Mesenchymal stem cell (in vitro differentiated cells and primary cell): ENCODE results near the gene ALG10B.
"Not testable (repeated sequence)": the region's sequence is repeated elsewhere in the genome, so short reads cannot be mapped to it uniquely, and the experiment has no call there.

Experiments used
- DNase-seq: peaks from one replicate; pipeline ENCODE4 v3.0.0-alpha.2; 2013
- H2AFZ ChIP-seq: one replicate; pipeline ENCODE4 v1.6.1; 2013; ENCODE audit warnings: low read depth, mild to moderate bottlenecking, control low read depth, inconsistent platforms, low read length, moderate library complexity
- H2AK5ac ChIP-seq: 2 replicates; pipeline ENCODE4 v1.6.1; 2013; ENCODE audit warnings: low read length, moderate library complexity, mild to moderate bottlenecking, inconsistent platforms; ENCODE audit not compliant: severe bottlenecking
- H2BK120ac ChIP-seq: one replicate; pipeline ENCODE4 v1.6.1; 2013; ENCODE audit warnings: low read depth, mild to moderate bottlenecking, inconsistent platforms, low read length, moderate library complexity
- H2BK12ac ChIP-seq, 2 experiments: one replicate each; pipeline ENCODE4 v1.6.1; 2013; ENCODE audit warnings: inconsistent platforms in 2 of 2, low read length in 2 of 2, mild to moderate bottlenecking in 2 of 2, moderate library complexity in 2 of 2, control low read depth in 1 of 2
- H2BK15ac ChIP-seq: one replicate; pipeline ENCODE4 v1.6.1; 2013; ENCODE audit warnings: mild to moderate bottlenecking, low read depth, inconsistent platforms; ENCODE audit not compliant: poor library complexity, severe bottlenecking
- H2BK5ac ChIP-seq: 2 replicates; pipeline ENCODE4 v1.6.1; 2013; ENCODE audit warnings: low read depth, mild to moderate bottlenecking, low read length, control low read depth, inconsistent platforms; ENCODE audit not compliant: poor library complexity, severe bottlenecking
- H3K14ac ChIP-seq, 2 experiments: one replicate each; pipeline ENCODE4 v1.6.1; 2013; ENCODE audit warnings: inconsistent platforms in 2 of 2, low read length in 2 of 2, control low read depth in 1 of 2, mild to moderate bottlenecking in 1 of 2, moderate library complexity in 1 of 2
- H3K18ac ChIP-seq, 2 experiments: one replicate each; pipeline ENCODE4 v1.6.1; 2013; ENCODE audit warnings: inconsistent platforms in 2 of 2, low read length in 2 of 2, control low read depth in 1 of 2, low read depth in 1 of 2, mild to moderate bottlenecking in 1 of 2
- H3K23ac ChIP-seq, 2 experiments: one replicate each; pipeline ENCODE4 v1.6.1; 2013; ENCODE audit warnings: inconsistent platforms in 2 of 2, low read length in 2 of 2, mild to moderate bottlenecking in 2 of 2, moderate library complexity in 2 of 2, control low read depth in 1 of 2
- H3K27ac ChIP-seq: 2 replicates; pipeline ENCODE4 v1.5.1; 2013; ENCODE audit warnings: mild to moderate bottlenecking, moderate library complexity, low read length, control low read depth, inconsistent platforms; ENCODE audit not compliant: poor library complexity, severe bottlenecking
- H3K27me3 ChIP-seq, 2 experiments: 2 replicates each; pipeline versions ENCODE4 v1.6.1 to v1.7.0; 2013; ENCODE audit warnings: low read length in 2 of 2, mild to moderate bottlenecking in 2 of 2, moderate library complexity in 2 of 2, control low read depth in 1 of 2, inconsistent platforms in 1 of 2; ENCODE audit not compliant: control insufficient read depth in 1 of 2, insufficient read depth in 1 of 2
- H3K36me3 ChIP-seq, 2 experiments: 2 replicates each; pipeline versions ENCODE4 v1.6.1 to v1.7.0; 2013; ENCODE audit warnings: low read length in 2 of 2, control low read depth in 1 of 2, inconsistent platforms in 1 of 2, low read depth in 1 of 2, mild to moderate bottlenecking in 1 of 2; ENCODE audit not compliant: insufficient read depth in 2 of 2, control insufficient read depth in 1 of 2
- H3K4ac ChIP-seq, 2 experiments: one replicate each; pipeline ENCODE4 v1.6.1; 2013; ENCODE audit warnings: inconsistent platforms in 2 of 2, low read length in 2 of 2, mild to moderate bottlenecking in 2 of 2, moderate library complexity in 2 of 2, control low read depth in 1 of 2, low read depth in 1 of 2
- H3K4me1 ChIP-seq: 2 replicates; pipeline ENCODE4 v1.6.1; 2013; ENCODE audit warnings: low read depth, low read length, control low read depth; ENCODE audit not compliant: control insufficient read depth, insufficient read depth
- H3K4me2 ChIP-seq: 2 replicates; pipeline ENCODE4 v1.6.1; 2013; ENCODE audit warnings: low read length, mild to moderate bottlenecking, inconsistent platforms; ENCODE audit not compliant: poor library complexity, severe bottlenecking
- H3K4me3 ChIP-seq, 2 experiments: 2 replicates each; pipeline versions ENCODE4 v1.5.1 to v1.7.0; 2013; ENCODE audit warnings: low read length in 2 of 2, mild to moderate bottlenecking in 2 of 2, control low read depth in 1 of 2, low read depth in 1 of 2; ENCODE audit not compliant: insufficient read depth in 1 of 2
- H3K79me1 ChIP-seq: replicated peaks from 2 replicates; pipeline ENCODE4 v1.6.1; 2013; ENCODE audit warnings: mild to moderate bottlenecking, control low read depth, low read length, inconsistent platforms; ENCODE audit not compliant: poor library complexity, severe bottlenecking
- H3K9ac ChIP-seq: 2 replicates; pipeline ENCODE4 v1.7.0; 2013; ENCODE audit warnings: mild to moderate bottlenecking, low read length, moderate library complexity
- H3K9me3 ChIP-seq: 2 replicates; pipeline ENCODE4 v1.7.0; 2013; ENCODE audit warnings: mild to moderate bottlenecking, low read length; ENCODE audit not compliant: control insufficient read depth
- H4K8ac ChIP-seq: one replicate; pipeline ENCODE4 v1.6.1; 2013; ENCODE audit warnings: inconsistent platforms, mild to moderate bottlenecking, low read length, moderate library complexity
- H4K91ac ChIP-seq: one replicate; pipeline ENCODE4 v1.6.1; 2013; ENCODE audit warnings: mild to moderate bottlenecking, low read length, inconsistent platforms
- WGBS: methylation state at CpG from one replicate; pipeline ENCODE4 v1.1.7; 2013; ENCODE audit warnings: mixed read lengths; 5-methylcytosine and 5-hydroxymethylcytosine counted together

ALG10B gene

GRCh38 chr12:38321966-38322365 is 5.4 kb downstream of the ALG10B start:
- not testable (repeated sequence) for H3K18ac ChIP-seq, H3K9me3 ChIP-seq, H3K4me2 ChIP-seq, DNase-seq, H2BK12ac ChIP-seq, H3K4me3 ChIP-seq, H2BK5ac ChIP-seq, H4K8ac ChIP-seq, H4K91ac ChIP-seq, H3K27me3 ChIP-seq, H3K27ac ChIP-seq, H2AFZ ChIP-seq, H3K14ac ChIP-seq, H2BK120ac ChIP-seq, H3K4me1 ChIP-seq, H3K36me3 ChIP-seq, H3K23ac ChIP-seq, H2BK15ac ChIP-seq, H3K79me1 ChIP-seq, H3K9ac ChIP-seq, H2AK5ac ChIP-seq, H3K4ac ChIP-seq
- no CpG with 5 or more reads among the region's 2 CpGs for WGBS

GRCh38 chr12:38324912-38325311 is 8.3 kb downstream of the ALG10B start:
- Histone ChIP-seq H2BK12ac (no peak overlapping the region), H4K91ac (no peak overlapping the region), H3K36me3 (no peaks in the 10 kb centered on the region), H2BK15ac (no peak overlapping the region), H3K23ac (no peak overlapping the region), H3K4me2 (no peak overlapping the region), H3K9ac (no peak overlapping the region), H3K4me3 (no peak overlapping the region), H2BK120ac (no peak overlapping the region), H3K27me3 (no peaks in the 10 kb centered on the region), H3K79me1 (no peaks in the 10 kb centered on the region), H2BK5ac (no peak overlapping the region), H3K14ac (no peak overlapping the region), H3K27ac (no peak overlapping the region), H2AFZ (no peak overlapping the region), H3K4me1 (no peaks in the 10 kb centered on the region), H3K4ac (no peak overlapping the region), H3K18ac (no peak overlapping the region), H2AK5ac (no peak overlapping the region), H3K9me3 (no peaks in the 10 kb centered on the region), H4K8ac (no peak overlapping the region)
- DNase-seq = no peak
- 93% methylated on average over 1 of the region's 2 CpGs for WGBS

- no peak overlapping the region for H2AK5ac ChIP-seq
- no peak overlapping the region for H2BK12ac ChIP-seq
- no peak overlapping the region for H2BK120ac ChIP-seq
- H3K27ac ChIP-seq = no peak overlapping the region
- no peaks in the 10 kb centered on the region for H3K36me3 ChIP-seq
- no peak overlapping the region for H3K9ac ChIP-seq
- H2BK15ac ChIP-seq = no peak overlapping the region
- no peak overlapping the region for H2BK5ac ChIP-seq
- H3K18ac ChIP-seq = no peak overlapping the region
- H3K4me1 ChIP-seq = no peaks in the 10 kb centered on the region
- DNase-seq = no peak
- no peak overlapping the region for H4K8ac ChIP-seq
- H3K9me3 ChIP-seq = no peaks in the 10 kb centered on the region
- H3K14ac ChIP-seq = no peak overlapping the region
- H4K91ac ChIP-seq = no peak overlapping the region
- no peak overlapping the region for H3K4ac ChIP-seq
- H3K4me2 ChIP-seq = no peak overlapping the region
- H3K23ac ChIP-seq = no peak overlapping the region
- H2AFZ ChIP-seq = no peak overlapping the region
- H3K79me1 ChIP-seq = no peaks in the 10 kb centered on the region
- no peaks in the 10 kb centered on the region for H3K27me3 ChIP-seq
- 92% methylated on average over 1 of the region's 3 CpGs for WGBS
- H3K4me3 ChIP-seq = no peak overlapping the region
These were observed 10.8 kb downstream of the ALG10B start for GRCh38 chr12:38327356-38327755.

- no CpG with 5 or more reads among the region's 6 CpGs for WGBS
These were observed 11.8 kb downstream of the ALG10B start for GRCh38 chr12:38328306-38328895.

More at GRCh38 chr12:38328306-38328895, 11.8 kb downstream of the ALG10B start:
- Histone ChIP-seq H3K4me2 (no peak overlapping the region), H2BK5ac (no peak overlapping the region), H3K23ac (no peak overlapping the region), H3K18ac (no peak overlapping the region), H2AK5ac (no peak overlapping the region), H3K4me3 (no peak overlapping the region), H3K27ac (no peak overlapping the region), H2BK12ac (no peak overlapping the region), H2BK15ac (no peak overlapping the region), H3K4ac (no peak overlapping the region), H3K36me3 (no peaks in the 10 kb centered on the region), H3K9ac (peak overlapping the region; percentile 63), H3K9me3 (no peaks in the 10 kb centered on the region), H2BK120ac (no peak overlapping the region), H3K4me1 (no peaks in the 10 kb centered on the region), H4K8ac (no peak overlapping the region), H3K79me1 (no peaks in the 10 kb centered on the region), H2AFZ (no peak overlapping the region), H4K91ac (no peak overlapping the region), H3K14ac (no peak overlapping the region), H3K27me3 (no peaks in the 10 kb centered on the region)
- DNase-seq = peak; percentile 52
